NOMO-1 treated with DMSO at 0.1 percent for 48 hours (cell line): ENCODE measurements around the gene GTF2F1.
"Not testable (repeated sequence)": the region's sequence is repeated elsewhere in the genome, so short reads cannot be mapped to it uniquely, and the experiment has no call there.

Experiments used
- DNase-seq: peaks from one replicate; lab custom pipeline; 2025; ENCODE audit not compliant: unreplicated experiment; lab: John Stamatoyannopoulos, UW

Gene GTF2F1

GRCh38 chr19:6359568-6360341 lies 33.2 kb downstream of the GTF2F1 start:
- DNase-seq: no peak

GRCh38 chr19:6358003-6358402 lies 35.0 kb downstream of the GTF2F1 start:
- no peak for DNase-seq

GRCh38 chr19:6357174-6357573 lies 35.8 kb downstream of the GTF2F1 start:
- DNase-seq: no peak

- DNase-seq: not testable (repeated sequence)
Measured at GRCh38 chr19:6355321-6356040, 37.5 kb downstream of the GTF2F1 start.

GRCh38 chr19:6354098-6354674 lies 38.8 kb downstream of the GTF2F1 start:
- no peak for DNase-seq

- DNase-seq: no peak
Measured at GRCh38 chr19:6352381-6353165, 40.4 kb downstream of the GTF2F1 start.

GRCh38 chr19:6350688-6351087 lies 42.3 kb downstream of the GTF2F1 start:
- no peak for DNase-seq

GRCh38 chr19:6349271-6349670 lies 43.7 kb downstream of the GTF2F1 start:
- DNase-seq: not testable (repeated sequence)

GRCh38 chr19:6343462-6343861 lies 49.5 kb downstream of the GTF2F1 start:
- DNase-seq: no peak

GRCh38 chr19:6340493-6341201 lies 52.3 kb downstream of the GTF2F1 start:
- no peak for DNase-seq

GRCh38 chr19:6334490-6335285 lies 58.3 kb downstream of the GTF2F1 start:
- no peak for DNase-seq

GRCh38 chr19:6333439-6333838 lies 59.5 kb downstream of the GTF2F1 start, which contains the start of gene ACER1:
ACER1 (minus strand) TSS chr19:6333612; CDS start chr19:6333551, 61 bp downstream.
- no peak for DNase-seq
